CD4-positive, alpha-beta T cell treated with Interleukin-6 for 4 hours (primary cell): ENCODE measurements around the gene CHST3.
A peak's percentile ranks its signal among the peaks of the same experiment; 100 is the strongest.
"Not testable (repeated sequence)": the region's sequence is repeated elsewhere in the genome, so short reads cannot be mapped to it uniquely, and the experiment has no call there.

Experiments used
- DNase-seq: peaks from one replicate; pipeline ENCODE4 v3.0.0-alpha.2; 2020; ENCODE audit warnings: mixed read lengths

CHST3 gene, protein sequence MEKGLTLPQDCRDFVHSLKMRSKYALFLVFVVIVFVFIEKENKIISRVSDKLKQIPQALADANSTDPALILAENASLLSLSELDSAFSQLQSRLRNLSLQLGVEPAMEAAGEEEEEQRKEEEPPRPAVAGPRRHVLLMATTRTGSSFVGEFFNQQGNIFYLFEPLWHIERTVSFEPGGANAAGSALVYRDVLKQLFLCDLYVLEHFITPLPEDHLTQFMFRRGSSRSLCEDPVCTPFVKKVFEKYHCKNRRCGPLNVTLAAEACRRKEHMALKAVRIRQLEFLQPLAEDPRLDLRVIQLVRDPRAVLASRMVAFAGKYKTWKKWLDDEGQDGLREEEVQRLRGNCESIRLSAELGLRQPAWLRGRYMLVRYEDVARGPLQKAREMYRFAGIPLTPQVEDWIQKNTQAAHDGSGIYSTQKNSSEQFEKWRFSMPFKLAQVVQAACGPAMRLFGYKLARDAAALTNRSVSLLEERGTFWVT

DNA sequence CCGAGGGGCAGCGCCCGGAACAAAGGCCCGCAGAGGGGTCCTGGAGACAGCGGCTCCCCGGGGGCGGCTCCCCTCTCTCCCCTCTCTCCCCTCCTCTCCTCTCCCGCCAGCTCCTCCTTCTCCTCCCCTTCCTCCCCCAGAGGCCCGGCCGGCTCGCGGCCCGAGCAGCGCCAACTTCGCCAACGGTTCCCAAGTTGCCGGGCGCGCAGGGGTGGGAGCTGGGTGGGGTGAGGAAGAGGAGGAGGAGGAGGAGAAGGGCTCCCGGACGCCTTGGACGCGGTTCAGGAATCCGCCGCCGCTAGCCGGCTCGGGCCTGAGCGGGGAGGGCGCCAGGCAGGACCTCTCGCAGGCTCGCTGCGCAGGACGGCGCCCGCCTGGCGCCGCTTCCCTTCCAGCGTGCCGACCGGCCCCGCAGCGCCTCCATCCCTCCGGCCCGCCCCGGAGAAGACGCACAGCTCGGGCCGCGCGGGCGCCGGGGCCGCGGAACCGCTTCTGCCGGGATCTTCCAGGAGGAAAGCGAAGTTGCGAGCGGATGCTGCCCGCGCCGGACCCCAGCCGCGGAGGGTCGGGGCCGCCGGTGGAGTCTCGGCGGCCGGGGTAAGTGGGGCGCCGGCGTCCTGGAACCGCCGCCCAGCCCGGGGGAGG lies at the start of gene CHST3:
Gene CHST3 (plus strand): TSS at position 298 of the 645 bp plus-strand sequence. CDS start 41,448 bp downstream, outside the sequence.
- peak; percentile 7 for DNase-seq

DNA sequence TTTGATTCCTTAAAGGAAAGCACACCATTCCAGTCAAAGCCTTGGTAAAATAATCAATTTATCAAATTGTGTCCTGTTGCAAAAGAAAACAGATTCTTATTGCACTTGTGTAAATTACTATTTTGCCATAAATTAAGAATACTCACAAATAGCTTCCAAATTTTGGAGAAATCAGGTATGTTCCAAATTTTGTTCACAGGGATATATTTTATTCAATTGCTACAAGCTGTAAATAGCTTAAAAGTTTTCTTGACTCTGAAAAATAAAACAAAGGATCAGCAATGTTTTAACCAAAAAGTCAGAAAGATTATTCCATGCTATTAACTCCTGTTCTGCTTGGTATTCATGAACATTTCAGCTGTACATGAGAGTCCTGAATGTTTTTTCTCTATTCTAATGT lies 47.4 kb upstream of the CHST3 start:
- DNase-seq = no peak

DNA sequence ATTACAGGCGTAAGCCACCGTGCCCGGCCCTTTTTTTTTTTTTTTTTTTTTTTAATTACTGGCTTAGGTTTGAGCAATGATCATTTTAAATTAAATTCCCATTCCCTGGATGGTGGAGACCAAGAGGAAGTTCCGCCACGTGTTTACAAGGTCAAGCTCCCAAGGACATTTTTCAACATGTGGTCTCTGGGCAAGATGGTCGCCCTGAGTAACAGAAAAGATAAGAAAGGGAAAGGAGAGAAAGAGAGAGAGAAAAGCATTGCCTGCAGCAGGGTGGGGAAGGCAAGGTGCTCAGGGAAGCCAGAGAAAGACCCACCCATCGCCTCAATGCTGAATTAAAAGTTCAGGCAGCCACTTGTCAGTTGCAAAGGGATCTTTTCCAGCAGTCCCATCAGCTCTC lies 45.2 kb upstream of the CHST3 start:
- no peak for DNase-seq

DNA sequence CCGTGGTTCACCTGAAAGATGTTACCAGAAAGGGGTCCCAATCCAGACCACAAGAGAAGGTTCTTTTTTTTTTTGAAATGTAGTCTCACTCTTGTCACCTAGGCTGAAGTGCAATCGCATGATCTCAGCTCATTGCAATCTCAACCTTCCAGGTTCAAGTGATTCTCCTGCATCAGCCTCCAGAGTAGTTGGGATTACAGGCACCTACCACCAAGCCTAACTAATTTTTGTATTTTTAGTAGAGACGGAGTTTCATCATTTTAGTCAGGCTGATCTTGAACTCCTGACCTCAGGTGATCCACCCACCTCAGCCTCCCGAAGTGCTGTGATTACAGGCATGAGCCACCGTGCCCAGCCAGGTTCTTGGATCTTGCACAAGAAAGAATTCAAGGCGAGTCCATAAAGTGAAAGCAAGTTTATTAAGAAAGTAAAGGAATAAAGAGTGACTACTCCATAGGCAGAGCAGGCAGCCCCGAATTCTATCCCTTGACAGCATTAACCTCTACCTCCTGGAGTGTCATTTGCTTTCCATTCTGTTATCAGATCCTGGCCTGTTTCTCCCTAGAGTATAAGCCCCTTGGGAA lies 44.1 kb upstream of the CHST3 start:
- DNase-seq = not testable (repeated sequence)

DNA sequence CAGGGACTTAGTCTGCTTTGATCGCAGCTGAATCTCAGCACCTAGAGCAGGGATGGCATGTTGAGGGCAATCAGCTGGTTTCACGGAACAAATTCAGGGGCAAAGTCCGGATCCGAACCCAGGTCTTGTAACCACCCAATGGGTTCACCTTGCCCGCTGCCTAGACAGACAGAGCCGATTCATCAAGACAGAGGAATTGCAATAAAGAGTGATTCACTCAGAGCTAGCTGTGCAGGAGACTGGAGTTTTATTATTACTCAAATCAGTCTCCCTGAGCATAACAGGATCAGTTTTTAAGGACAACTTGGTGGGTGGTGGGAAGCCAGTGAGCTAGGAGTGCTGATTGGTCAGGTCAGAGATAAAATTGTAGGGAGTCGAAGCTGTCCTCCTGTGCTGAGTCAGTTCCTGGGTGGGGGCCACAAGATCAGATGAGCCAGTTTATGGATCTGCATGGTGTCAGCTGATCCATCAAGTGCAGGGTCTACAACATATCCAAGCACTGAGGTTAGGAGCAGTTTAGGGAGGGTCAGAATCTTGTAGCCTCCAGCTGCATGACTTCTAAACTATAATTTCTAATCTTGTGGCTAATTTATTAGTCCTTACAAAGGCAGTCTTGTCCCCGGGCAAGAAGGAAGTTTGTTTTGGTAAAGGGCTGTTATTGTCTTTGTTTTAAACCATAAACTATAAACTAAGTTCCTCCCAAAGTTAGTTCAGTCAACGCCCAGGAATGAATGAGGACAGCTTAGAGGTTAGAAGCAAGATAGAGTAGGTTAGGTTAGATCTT lies 43.5 kb upstream of the CHST3 start:
- no peak for DNase-seq

DNA sequence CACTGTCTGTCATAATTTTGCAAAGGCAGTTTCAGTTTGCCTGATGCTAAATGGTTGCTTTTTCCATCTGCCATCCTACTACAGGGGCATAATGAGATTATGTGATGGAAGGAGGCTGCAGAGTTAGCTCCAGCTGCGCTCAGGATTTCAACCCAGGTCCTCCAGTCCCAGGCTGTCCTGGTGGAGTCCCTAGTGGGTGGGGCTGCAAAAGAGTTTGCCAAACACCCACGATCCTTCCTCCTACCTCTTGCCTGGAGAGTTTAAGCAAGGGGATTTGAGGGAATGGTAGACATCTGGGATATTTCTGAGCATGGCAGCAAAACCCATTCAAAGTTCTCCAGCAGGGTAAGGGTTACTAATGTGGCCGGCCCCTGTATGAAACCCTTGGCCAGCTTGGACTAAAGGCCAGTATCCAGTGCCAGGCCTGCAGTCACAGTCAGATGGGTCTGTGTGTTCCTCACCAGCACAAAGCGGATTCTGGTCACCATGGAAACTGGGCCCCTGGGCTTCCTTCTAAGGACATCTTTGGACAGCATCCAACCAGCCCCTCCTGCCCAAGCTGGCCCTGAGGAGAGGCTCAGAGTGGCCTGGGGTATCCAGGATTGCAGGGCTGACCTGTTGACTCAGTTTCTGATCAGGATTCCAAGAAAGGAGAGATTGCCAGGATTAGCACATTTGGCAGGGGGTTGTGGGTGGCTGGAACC lies 42.7 kb upstream of the CHST3 start:
- DNase-seq = no peak

DNA sequence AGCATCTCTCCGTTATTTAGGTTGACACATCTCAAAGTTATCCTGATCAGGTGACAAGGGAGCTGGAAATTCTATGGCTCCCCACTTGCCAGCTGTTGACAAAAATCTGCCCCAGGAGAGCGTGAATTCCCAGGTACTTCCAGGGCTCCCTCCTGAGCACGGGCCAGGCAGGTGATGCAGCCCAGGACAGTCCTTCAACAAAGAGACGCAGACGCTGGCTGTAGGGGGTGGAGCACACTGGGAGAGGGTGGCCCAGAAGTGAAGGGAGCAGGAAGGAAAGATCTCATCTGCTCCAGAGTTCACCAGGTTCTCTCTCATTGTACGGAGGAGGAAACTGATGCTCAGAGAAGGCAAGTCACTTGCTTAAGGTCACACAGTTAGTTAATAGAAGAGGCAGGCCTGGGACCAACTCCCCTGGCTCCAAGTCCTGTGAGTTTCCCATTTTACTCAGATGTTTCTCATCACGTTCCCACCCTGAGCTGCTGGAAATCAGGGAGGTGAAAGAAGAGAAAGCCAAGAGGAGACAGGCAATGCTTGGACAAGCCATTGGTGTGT lies 41.0 kb upstream of the CHST3 start:
- no peak for DNase-seq

DNA sequence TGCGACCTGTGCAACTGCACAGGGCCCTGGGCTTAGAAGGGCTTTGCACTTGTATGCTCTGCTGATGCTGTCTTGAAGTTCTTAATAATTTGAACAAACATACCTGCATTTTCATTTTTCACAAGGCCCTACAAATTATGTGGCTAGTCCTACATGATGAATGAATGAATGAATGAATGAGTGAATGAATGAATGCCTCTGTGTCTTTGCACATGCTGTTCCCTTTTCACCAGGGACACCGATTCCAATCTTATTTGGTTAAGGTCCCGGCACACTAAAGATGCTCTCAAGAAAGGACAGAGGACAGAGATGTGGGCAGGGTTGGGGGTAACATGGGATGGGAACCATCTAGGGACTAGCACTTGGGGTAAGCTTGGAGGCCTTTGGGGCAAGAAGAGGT lies 39.4 kb upstream of the CHST3 start:
- no peak for DNase-seq

DNA sequence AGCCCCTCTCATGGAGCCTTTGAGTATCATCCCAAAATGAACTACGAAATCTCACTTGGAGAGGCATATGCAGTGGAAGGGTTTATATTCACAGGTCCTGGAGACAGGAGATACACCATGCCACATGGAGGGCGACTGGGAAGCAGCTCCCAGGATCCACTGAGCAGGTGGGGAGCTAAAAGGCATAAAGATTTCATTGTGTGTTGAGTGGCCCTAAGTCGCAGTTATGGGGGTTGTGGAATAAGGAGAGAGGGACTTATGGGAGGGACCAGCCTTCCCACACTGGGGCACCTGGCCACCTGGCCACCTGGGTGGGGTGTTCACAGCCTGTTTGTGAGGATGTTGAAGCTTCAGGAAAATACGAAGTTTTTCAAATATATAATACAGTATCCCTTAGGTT lies 37.0 kb upstream of the CHST3 start:
- DNase-seq = no peak

DNA sequence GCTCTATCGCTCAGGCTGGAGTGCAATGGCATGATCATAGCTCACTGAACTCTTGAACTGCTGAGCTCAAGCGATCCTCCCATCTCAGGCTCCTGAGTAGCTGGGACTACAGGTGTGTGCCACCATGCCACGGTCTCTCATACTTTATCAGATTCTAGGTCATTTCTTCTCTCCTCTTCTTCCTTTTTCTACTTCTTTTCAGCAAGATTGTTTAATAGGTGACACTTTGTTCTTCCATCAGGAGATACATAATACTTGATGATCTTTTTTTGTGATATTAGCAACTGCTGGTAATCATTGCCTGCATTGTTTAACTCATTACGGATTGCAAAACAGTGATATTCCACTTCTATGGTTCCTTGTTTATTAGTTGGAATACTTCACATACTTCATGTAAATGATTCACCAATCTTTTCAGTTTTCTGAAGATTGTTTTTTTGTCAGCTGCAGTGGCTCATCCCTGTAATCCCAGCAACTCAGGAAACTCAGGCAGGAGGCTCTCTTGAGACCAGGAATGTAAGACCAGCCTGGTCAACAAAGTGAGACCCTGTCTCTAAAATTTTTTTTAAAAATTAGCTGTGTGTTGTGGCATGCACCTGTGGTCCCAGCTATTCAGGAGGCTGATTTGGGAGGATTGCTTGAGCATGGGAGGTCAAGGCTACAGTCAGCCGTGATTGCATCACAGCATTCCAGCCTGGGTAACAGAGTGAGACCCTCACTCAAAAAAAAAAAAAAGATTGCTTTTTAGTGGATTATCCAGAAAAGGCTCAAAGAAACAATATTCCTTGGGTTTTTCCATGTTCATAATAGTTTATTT lies 36.2 kb upstream of the CHST3 start:
- no peak for DNase-seq

DNA sequence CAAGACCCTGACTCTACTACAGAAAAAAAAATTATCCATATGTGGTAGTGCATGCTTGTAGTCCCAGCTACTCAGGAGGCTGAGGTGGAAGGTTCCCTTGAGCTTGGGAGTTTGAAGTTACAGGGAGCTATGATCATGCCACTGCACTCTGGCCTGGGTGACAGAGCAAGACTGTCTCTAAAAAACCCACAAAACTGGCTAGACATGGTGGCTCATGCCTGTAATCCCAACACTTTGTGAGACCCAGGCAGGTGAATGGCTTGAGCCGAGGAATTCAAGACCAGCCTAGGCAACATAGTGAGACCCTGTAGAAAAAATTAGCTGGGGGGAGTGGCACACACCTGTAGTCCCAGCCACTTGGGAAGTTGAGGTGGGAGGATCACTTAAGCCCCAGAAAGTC lies 32.9 kb upstream of the CHST3 start:
- no peak for DNase-seq

DNA sequence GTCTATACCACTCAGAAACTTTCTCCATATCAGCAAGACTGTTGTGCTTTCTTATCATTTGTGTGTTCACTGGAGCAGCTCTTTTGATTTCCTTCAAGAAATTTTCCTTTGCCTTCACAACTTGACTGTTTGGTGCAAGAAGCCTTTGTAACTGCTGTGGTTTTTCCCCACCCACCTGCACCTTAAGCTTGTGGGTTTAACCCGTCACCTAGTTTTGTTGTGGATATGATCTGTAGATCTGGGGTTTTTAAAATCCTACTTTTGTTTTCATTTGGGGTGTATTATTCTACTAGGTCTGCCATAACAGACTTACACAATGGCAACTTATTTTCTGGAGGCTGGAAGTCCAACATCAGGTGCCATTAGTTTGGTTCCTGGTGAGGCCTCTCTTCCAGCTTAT lies 30.5 kb upstream of the CHST3 start:
- DNase-seq = peak; percentile 55

DNA sequence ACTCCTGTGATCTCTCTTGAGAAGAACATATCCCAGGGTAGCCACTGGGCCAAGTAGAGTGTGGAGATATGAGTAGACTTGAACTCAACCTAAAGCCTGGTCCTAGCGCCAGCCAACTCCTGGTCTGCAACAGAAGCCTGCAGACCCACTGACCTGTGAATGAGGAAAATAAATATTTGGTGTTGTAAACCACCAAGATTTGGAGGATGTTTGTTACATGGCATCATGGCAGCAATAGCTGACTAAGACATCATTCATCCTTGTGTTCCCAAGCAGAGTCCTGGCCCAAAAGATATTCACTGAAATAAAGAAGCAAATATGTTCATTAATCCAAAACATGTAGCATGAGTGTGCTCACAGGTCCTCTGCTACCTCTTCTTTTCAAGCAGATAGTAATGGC lies 26.0 kb upstream of the CHST3 start:
- DNase-seq = no peak

DNA sequence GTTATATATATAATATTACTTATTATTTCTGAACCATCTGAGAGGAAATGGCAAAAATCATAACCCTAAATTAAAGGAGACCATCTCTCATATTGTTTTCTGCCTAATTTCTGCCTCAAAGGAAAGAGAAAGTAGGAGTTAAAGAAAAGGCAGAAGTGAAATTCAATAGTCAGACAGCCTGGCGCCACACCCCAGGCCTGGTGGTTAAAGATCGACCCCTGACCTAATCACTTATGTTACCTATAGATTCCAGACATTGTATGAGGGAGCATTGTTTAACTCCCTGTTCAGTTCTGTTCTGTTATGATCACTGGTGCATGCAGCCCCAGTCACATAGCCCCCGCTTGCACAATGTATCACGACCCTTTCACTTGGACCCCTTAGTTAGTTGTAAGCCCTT lies 24.9 kb upstream of the CHST3 start:
- DNase-seq = no peak

DNA sequence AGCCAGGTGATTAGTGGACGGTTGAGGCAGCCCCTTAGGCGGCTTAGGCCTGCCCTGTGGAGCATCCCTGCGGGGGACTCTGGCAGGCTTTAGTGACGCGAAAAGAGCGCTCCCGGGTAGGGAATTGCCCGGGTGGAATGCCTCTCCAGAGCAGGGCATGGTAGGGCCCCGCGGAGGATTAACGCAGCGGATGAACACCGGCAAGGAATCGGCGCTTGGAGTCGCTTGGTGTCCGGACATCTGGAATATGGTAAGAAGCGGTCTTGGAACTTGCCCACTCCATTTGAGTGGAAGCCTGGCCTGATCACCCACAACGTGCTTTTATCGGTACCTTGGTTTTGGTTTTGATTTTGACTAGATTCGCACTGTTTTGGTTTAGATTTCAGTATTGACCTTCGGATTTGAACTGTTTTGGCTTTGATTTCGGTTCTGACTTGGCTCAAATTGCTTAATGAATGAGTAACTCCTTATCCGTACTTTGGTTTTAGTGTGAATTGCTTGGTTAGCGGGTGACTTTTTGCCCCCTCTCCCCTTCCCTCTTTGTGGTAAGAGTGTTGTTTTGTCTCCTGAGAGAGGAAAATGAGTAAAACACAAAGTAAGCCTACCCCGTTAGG lies 24.2 kb upstream of the CHST3 start:
- DNase-seq = no peak

DNA sequence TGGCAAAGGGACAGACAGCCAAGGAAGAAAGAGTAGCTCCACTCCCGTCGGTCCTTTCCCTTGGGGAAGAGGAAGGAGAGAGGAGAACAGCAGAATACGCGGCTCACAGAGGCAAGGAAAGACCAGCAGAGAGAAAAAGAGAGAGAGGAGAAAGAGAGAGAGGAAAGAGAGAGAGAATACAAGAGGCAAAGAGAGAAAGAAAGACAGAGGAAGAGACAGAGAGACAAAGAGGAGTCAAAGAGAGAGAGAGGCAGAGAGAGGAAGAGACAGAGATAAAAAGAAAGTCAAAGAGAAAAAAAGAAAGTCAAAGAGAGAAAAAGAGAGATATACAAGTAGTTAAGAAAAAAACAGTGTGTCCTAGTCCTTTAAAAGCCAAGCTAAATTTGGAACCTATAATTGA lies 23.4 kb upstream of the CHST3 start:
- DNase-seq = no peak

DNA sequence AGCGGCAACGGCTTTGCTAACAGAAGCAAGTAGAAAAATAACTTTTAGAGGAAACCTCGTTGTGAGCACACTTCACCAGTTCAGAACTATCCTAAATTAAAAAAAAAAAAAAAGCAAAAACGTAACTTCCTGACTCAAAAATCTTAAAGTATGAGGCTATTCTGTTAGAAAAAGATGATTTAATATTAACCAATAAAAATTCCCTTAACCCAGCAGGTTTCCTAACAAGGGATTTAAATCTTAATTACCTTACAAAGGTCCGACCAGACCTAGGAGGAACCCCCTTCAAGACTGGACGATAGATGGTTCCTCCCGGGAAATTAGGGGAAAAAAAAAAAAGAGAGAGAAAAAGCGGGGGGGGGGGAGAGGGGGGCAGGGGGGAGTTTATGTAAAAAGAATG lies 22.9 kb upstream of the CHST3 start:
- no peak for DNase-seq

DNA sequence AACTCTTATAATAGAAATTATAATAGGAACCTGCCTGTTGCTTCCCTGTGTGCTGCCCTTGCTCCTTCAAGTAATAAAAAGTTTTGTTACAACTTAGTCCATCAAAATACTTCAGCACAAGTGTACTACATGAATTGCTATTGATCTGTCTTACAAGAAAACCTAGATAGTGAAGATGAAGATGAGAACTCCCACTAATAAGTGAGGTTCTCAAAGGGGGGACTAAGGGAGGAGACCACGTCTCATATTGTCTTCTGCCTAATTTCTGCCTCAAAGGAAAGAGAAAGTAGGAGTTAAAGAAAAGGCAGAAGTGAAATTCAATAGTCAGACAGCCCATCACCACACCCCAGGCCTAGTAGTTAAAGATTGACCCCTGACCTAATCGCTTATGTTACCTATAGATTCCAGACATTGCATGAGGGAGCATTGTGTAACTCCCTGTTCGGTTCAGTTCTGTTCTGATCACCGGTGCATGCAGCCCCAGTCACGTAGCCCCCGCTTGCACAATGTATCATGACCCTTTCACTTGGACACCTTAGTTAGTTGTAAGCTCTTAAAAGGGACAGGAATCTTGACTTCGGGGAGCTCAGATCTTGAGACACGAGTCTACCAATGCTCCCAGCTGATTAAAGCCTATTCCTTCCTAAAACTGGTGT lies 18.2 kb upstream of the CHST3 start:
- no peak for DNase-seq

DNA sequence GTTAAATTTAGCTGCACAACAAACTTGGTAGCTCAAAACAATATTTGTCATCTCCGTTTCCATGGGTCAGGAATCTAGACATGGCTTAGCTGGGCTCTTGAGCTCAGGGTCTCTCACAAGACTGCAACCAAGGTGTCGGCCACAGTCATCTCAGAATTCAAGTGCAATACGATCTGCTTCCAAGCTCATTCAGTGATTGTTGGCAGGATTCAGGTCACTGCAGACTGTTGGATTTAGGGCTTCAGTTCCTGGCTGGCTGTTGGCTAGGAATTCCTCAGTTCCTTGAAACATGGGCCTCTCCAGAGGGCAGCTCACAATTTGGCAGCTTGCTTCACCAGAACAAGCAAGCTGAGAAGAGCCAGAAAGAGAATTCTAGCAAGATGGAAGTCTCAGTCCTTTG lies 17.5 kb upstream of the CHST3 start:
- DNase-seq = no peak

DNA sequence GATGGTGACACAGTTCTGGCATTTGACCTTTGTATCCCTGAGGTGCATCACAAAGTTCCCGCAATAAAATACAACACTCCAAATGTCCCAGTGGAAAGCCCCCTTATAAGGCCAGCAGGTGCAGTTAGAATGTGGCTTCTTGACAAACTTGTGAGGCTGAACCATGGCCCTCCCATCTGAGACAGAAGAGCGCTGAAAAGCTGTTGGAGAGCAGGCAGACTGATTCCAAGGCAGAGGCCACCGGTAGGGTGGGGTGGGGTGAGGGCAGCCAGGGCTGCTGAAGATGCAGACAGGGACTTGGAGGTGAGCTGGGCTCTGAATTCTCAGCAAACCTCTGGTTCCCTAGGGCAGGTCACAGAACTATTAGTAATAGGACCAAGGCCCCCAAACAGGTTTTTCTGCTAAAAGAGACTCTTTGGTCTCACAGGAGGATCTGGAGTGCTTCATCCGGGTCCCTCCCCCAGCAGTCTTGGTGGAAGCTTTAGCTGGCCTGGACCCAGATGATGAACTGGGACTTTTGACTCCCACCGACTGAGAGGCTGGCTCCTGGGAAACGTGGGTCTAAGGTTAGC lies 15.6 kb upstream of the CHST3 start:
- DNase-seq = no peak
